GM18873 (cell line): ENCODE results near the gene TRAPPC12.
"Not testable (repeated sequence)": the region's sequence is repeated elsewhere in the genome, so short reads cannot be mapped to it uniquely, and the experiment has no call there.

Source experiments
- ATAC-seq: cut with Tn5 transposase; IDR thresholded peaks from one replicate; pipeline ENCODE4 v1.9.1; 2021; ENCODE audit warnings: mild to moderate bottlenecking, moderate library complexity, moderate number of reproducible peaks; ENCODE audit not compliant: unreplicated experiment, low FRiP score

The TRAPPC12 gene

DNA sequence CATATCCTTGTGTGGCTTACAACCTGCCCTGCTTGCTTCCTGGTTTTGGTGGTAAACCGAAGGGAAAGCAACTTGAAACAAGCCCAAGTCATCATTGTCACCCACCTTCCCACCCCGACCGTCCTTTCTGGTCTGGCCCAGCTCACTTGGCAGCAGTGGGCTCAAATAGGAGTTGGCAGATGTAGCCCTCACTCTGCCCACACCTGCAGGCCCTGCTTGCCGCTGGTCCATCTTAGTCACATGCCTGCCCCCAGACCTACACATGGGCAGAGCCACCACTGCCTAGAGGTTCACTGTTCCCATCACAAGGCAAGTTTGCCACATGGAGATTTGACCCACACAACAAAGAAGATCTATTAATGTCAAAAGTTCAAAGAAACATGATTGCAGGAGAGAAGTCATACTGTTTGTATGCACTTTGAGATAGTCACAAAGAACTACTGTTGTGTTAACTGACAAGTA is 11.2 kb upstream of the TRAPPC12 start:
- ATAC-seq, result no peak

DNA sequence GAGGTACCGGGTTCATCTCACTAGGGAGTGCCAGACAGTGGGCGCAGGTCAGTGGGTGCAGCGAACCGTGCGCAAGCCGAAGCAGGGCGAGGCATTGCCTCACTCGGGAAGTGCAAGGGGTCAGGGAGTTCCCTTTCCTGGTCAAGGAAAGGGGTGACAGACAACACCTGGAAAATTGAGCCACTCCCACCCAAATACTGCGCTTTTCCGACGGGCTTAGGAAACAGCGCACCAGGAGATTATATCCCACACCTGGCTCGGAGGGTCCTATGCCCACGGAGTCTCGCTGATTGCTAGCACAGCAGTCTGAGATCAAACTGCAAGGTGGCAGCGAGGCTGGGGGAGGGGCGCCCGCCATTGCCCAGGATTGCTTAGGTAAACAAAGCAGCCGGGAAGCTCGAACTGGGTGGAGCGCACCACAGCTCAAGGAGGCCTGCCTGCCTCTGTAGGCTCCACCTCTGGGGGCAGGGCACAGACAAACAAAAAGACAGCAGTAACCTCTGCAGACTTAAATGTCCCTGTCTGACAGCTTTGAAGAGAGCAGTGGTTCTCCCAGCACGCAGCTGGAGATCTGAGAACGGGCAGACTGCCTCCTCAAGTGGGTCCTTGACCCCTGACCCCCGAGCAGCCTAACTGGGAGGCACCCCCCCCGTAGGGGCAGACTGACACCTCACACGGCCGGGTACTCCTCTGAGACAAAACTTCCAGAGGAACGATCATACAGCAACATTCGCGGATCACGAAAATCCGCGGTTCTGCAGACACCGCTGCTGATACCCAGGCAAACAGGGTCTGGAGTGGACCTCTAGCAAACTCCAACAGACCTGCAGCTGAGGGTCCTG is 9.9 kb upstream of the TRAPPC12 start:
- not testable (repeated sequence) for ATAC-seq

- no peak for ATAC-seq
Measured at GRCh38 chr2:3376821-3377220, 2.7 kb upstream of the TRAPPC12 start.

GRCh38 chr2:3377279-3377611 is 2.2 kb upstream of the TRAPPC12 start:
- ATAC-seq, result peak; percentile 3

DNA sequence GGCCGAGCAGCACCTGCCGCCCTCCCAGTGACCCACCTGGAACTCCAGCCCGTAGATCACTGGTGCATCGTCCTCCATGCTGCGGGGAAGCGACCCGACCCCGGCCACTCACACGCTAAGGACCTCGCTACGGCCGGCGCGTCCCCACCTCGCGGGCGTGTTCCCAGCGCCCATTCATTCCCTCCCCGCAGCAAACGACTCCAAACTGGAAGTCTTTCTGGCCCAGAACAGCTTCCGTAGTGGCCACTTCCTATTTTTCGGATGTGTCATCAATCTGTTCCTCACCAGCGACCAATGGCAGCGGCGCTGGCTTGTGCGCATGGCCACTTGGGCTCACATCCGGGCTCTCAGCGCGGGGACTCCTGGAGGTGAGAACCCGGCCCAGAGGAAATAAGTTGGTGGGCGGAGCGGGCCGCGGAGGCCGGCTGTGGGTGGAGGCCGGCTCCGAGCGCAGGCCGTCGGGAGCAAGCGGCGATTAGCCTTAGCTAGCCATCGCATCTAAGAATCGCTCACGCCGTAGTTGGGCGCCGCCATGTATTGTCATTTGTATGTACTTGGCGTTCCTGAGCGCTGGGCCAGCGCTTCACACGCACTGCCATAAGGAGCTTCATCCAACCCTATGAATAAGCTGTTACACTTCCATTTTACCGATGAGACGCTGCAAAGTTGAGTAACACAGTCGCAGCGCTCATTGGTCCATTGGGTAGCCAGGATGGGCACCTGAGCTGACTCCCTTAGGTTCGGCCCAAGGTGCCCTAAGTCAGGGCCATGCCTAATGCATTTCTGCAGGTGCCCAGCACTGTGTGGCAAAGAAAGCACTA is 1.7 kb upstream of the TRAPPC12 start, which contains the start of gene EIPR1:
EIPR1 (minus strand) TSS at position 207 of the 821 bp plus-strand sequence; CDS start at position 78, 129 bp downstream.
- ATAC-seq, result peak; percentile 85

- ATAC-seq, result no peak
Measured at GRCh38 chr2:3379339-3379646, 201 bp upstream of the TRAPPC12 start.

DNA sequence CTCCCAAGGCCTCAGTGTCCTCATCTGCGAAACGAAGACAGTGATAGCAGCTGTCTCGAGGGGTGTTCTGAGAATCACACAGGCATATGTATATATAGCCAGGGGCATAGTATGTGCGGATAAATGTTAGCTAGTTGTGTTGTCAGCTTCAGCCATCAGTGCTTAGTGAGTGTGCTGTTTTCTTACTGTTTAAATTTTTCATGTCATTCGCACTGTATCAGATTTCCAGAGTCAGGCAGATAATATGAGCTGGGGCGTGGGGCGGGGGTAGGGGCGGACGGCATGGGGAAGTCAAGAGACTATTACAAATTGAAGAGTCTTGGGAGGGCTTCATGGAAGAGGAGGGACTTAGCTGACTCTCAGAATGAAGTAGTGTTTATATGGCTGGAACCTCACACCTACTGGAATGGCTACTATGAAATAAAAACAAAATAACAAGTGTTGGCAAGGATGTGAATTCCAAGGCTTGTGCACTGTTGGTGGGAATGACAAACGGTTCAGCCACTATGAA is 7.0 kb downstream of the TRAPPC12 start:
- ATAC-seq, result no peak

DNA sequence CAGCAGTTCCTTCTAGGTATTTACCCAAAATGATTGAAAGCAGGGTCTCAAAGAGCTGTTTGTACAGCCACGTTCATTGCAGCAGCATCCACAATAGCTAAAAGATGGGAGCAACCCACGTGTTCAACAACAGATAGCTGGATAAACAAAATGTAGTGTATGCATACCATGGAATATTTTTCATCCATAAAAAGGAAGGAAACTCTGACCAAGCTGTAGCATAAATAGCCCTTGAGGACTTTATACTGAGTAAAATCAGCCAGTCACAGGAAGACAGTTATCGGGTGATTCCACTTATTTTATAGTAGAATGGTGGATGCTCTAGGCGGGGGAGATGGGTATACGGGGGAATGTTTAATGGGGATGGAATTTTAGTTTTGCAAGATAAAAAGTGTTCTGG is 7.5 kb downstream of the TRAPPC12 start:
- no peak for ATAC-seq

DNA sequence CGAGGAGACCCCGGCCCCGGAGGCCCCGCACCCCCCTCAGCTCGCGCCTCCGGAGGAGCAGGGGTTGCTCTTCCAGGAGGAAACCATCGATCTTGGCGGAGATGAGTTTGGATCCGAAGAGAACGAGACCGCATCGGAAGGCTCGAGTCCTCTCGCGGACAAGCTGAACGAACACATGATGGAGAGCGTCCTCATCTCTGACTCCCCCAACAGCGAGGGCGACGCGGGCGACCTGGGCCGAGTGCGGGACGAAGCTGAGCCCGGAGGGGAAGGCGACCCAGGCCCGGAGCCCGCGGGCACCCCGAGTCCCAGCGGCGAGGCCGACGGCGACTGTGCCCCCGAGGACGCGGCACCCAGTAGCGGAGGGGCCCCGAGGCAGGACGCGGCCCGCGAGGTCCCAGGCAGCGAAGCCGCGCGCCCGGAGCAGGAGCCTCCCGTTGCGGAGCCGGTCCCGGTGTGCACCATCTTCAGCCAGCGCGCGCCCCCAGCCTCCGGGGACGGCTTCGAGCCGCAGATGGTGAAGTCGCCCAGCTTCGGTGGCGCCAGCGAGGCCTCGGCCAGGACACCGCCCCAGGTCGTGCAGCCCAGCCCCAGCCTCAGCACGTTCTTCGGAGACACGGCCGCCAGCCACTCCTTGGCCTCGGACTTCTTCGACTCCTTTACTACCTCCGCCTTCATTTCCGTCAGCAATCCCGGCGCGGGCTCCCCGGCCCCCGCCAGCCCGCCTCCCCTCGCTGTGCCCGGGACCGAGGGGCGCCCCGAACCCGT is 8.3 kb downstream of the TRAPPC12 start:
- ATAC-seq, result no peak

DNA sequence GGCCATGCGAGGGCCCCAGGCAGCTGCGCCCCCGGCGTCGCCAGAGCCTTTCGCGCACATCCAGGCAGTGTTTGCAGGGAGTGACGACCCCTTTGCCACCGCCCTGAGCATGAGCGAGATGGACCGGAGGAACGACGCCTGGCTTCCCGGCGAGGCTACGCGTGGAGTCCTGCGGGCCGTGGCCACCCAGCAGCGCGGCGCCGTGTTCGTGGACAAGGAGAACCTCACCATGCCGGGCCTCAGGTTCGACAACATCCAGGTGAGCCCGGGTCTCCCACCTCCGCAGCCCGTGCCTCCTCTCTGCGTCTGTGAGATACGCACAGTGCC is 8.9 kb downstream of the TRAPPC12 start:
- no peak for ATAC-seq

DNA sequence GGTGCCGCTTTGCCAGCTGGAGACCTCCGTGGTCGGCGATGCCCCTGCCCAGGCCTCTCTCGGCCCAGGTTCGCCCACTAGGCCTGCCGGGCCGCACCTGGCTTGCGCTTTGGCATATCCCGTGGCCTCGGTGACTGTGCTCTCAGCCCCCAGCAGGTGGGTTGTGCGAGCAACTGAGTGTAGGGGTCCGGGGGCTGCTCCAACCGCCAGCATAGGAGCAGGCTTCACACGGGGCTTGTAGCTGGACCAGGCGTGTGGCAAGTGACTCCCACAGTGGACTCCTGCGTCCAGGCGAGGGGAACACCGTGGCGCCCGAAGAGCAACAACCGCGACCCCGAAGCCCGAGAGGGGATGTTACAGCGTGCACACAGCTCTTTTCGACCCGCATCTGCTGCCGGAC is 9.7 kb downstream of the TRAPPC12 start:
- no peak for ATAC-seq

- no peak for ATAC-seq
Measured at GRCh38 chr2:3390041-3390440, 10.5 kb downstream of the TRAPPC12 start.

GRCh38 chr2:3392216-3392615 is 12.7 kb downstream of the TRAPPC12 start:
- ATAC-seq, result no peak

- ATAC-seq, result no peak
Measured at GRCh38 chr2:3396920-3397559, 17.5 kb downstream of the TRAPPC12 start.

DNA sequence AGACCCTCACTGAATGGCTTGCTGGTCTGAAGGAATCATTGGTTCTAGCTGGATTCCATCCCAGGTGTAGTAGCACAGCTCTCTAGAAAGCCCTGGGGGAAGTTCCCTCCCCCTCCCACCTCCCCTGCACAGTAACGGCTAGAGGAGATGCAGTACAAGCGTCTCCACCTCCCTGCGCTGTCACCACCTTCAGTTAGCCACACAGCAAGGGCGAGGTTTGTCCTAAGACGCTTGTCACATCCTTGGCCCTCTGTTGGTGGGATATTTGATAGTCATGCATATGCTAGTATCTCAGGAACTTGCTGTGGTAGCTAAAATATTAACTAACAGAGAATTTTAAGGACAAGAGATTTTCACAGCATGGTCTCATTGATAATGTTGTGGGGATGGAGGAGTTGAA is 19.4 kb downstream of the TRAPPC12 start:
- no peak for ATAC-seq

GRCh38 chr2:3399381-3399780 is 19.9 kb downstream of the TRAPPC12 start:
- ATAC-seq, result no peak

DNA sequence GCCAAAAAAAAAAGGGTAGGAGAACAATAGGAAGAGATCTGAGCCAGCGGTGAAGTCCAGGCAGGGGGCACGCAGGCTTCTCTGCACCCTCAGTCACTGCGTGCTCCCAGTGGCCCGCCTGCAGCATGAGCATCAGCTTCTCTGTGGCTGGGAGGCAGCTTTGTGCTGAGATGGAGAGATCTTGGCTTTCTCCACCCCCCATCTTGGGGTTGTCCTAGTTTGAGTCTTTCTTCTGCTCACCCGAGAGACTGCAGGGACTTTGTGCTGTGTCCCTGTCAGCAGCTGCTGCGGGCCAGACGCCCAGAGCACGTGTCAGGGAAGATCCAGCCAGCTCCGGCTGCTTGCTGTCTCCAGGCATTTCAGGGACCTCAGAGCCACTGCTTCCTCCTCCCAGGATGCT is 20.3 kb downstream of the TRAPPC12 start:
- no peak for ATAC-seq

GRCh38 chr2:3403587-3404334 is 24.3 kb downstream of the TRAPPC12 start:
- ATAC-seq, result peak; percentile 99

- ATAC-seq, result no peak
Measured at GRCh38 chr2:3404349-3404894, 24.9 kb downstream of the TRAPPC12 start.
